Hindlimb muscle (tissue), 1 donor: ENCODE results near the gene HSPB6. TPM values are rescaled to one million over a fixed set of nuclear protein-coding genes. Genes with fewer than 3 reads are reported as not detected.
"Not testable (repeated sequence)": the region's sequence is repeated elsewhere in the genome, so short reads cannot be mapped to it uniquely, and the experiment has no call there.

ENCODE experiments used
- DNase-seq: peaks from one replicate; pipeline ENCODE4 v3.0.0-alpha.2; 2013
- polyA plus RNA-seq: library from polyadenylated mRNA; unstranded; fragments of 120-200 nt; gene quantifications from one replicate; pipeline ENCODE4 v1.2.1, GENCODE V29; 2013; ENCODE audit not compliant: insufficient read length

Gene HSPB6
- polyA plus RNA-seq, 1 donor: 816 TPM

DNA sequence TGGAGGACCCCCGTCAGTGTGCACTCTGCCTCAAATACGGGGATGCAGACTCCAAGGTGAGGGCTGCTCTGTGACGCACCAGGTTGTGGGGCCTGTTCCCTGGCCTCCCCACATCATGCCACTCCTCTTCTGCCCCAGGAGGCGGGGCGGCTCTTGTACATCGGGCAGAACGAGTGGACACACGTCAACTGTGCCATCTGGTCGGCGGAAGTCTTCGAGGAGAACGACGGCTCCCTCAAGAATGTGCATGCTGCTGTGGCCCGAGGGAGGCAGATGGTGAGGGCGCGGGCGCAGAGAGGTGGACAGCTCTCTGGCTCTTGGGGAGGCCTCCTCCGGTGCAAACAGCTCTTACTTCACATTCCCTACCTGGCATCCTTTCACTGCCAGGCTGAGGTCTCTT is 27.8 kb downstream of the HSPB6 start:
- DNase-seq: no peak

DNA sequence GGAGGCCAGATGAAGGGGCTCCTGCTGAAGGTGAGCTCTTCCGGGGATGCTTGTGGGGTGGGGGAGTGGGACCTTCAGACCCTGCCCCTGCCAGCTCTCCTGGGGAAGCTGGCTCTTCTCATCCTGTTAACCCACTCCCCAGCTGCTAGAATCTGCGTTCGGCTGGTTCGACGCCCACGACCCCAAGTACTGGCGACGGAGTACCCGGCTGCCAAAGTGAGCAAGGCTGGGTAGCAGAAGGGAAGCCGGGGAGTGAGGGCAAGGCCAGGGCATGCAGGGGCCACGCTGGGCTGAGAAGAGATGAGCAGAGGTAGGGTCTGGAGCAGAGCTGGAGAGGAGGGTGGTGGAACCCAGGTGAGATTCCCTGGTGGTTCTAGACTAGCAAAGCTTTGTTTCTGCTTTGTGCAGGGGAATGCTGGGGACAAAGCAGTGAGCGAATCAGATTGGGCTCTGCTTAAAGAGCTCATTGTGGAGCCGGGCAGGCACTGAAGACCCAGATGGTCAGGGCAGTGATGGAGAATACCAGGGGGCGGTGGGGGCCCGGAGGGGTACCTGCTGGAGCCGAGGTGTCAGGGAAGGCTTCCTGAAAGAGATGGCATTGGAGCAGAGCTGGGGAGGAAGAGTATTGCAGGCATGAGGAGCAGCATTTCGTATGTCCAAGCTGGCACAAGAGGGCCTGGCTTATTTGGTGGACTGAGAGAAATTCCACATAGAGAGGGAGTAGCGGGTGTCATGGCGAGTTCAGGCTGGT is 28.7 kb downstream of the HSPB6 start:
- no peak for DNase-seq

DNA sequence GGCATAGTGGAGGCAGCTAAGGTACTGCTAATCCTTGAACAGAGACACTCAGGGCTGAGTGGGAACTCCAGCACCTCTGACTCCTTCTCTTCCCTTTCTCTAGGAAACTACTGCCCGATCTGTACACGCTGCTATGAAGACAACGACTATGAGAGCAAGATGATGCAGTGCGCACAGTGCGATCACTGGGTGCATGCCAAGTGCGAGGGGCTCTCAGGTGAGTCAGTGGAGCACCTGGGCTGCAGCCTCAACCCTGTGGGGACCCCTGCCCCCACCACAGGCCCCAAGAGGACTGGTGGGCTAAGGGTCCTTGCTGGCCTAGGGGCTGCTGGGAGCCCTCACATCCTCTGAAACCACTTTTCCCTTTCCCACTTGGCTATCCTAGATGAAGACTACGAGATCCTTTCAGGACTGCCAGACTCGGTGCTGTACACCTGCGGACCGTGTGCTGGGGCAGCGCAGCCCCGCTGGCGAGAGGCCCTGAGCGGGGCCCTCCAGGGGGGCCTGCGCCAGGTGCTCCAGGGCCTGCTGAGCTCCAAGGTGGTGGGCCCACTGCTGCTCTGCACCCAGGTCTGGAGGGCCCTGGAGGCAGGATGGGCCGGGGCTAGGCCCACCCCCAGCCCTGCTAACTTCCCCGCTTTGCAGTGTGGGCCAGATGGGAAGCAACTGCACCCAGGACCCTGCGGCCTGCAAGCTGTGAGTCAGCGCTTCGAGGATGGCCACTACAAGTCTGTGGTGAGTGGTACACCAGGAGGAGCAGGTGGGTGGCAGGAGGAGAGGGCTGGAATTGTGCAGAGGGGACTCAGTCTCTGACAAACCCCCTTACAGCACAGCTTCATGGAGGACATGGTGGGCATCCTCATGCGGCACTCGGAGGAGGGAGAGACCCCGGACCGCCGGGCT is 29.5 kb downstream of the HSPB6 start:
- no peak for DNase-seq

DNA sequence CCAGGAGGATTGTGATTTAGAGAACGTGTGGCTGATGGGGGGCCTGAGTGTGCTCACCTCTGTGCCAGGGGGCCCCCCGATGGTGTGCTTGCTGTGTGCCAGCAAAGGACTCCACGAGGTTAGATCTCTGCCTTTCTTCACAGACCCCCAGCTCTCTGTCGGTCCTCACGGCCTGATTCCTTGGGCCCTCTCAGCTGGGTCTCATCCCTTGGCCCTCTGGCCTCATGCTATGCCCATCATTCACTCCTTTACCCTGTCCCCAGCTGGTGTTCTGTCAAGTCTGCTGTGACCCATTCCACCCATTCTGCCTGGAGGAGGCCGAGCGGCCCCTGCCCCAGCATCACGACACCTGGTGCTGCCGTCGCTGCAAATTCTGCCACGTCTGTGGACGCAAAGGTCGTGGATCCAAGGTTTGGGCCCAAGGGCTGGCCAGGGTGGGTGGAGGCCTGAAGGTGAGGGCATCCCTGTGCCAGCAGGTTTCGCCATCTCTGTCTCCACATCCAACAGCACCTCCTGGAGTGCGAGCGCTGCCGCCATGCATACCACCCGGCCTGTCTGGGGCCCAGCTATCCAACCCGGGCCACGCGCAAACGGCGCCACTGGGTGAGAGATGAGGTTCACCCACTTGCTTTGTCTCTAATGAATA is 31.5 kb downstream of the HSPB6 start:
- no peak for DNase-seq

DNA sequence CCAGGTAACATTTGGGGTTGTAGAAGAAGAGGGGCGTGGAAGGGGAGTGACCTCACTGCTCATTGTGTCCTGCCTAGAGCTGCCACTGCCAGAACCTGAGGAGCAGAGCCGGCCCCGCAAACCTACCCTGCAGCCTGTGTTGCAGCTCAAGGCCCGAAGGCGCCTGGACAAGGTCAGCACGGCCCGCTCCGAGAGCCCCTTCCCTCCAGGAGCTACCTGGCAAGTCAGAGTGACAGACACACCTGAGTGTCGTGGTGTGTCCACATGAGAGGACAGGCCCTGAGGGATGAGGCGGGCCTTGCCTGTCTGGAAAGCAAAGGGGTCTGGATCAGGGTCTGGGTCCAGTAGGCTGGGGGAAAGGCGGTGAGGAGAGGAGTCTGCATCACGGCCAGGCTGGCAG is 32.3 kb downstream of the HSPB6 start:
- no peak for DNase-seq

DNA sequence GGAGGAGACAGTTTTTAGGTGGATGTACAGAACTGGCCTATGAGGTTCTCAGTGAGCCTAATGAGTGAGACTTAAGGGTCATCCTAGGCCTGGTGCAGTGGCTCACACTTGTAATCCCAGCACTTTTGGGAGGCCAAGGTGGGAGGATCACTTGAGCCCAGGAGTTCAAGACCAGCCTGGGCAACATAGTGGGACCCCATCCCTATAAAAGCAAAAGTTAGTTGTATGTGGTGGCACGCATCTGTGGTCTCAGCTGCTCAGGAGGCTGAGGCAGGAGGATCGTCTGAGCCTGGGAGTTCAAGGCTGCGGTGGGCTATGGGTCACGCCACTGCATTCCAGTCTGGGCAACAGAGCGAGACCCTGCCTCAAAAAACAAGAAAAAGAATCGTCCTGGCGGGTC is 32.7 kb downstream of the HSPB6 start:
- not testable (repeated sequence) for DNase-seq

DNA sequence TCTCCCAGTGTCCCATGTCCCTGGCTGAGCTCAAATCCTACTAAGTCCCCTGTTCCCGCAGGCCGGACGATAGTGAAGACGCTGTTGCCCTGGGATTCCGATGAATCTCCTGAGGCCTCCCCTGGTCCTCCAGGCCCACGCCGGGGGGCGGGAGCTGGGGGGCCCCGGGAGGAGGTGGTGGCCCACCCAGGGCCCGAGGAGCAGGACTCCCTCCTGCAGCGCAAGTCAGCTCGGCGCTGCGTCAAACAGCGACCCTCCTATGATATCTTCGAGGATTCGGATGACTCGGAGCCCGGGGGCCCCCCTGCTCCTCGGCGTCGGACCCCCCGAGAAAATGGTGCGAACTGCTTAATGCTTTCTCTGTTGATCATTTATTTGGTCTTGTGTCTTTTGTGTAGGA is 33.2 kb downstream of the HSPB6 start:
- DNase-seq: no peak

DNA sequence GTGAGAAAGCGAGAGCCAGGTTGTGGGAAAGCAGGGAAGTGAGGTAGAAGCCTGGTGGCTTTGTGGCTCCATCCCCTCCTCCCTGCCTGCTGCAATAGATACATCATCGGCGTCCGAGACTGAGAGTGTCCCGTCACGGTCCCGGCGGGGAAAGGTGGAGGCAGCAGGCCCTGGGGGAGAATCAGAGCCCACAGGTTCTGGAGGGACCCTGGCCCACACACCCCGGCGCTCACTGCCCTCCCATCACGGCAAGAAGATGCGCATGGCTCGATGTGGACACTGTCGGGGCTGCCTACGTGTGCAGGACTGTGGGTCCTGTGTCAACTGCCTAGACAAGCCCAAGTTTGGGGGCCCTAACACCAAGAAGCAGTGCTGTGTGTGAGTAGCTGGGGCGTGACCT is 33.9 kb downstream of the HSPB6 start:
- no peak for DNase-seq

DNA sequence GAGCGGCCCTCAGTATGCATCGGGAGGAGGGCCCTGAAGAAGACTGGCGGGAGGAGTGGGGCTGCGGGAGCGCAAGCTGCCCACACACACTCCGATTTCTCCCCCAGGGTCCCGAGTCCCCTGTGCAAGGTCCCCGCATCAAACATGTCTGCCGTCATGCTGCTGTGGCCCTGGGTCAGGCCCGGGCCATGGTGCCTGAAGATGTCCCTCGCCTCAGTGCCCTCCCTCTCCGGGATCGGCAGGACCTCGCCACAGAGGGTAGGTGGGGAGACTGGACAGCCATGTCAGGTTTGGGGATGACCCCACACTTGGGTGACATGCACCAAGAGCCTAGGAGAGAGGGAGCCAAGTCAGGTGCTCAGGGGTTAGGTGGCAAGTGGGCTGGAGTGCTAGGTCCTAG is 34.4 kb downstream of the HSPB6 start:
- no peak for DNase-seq

DNA sequence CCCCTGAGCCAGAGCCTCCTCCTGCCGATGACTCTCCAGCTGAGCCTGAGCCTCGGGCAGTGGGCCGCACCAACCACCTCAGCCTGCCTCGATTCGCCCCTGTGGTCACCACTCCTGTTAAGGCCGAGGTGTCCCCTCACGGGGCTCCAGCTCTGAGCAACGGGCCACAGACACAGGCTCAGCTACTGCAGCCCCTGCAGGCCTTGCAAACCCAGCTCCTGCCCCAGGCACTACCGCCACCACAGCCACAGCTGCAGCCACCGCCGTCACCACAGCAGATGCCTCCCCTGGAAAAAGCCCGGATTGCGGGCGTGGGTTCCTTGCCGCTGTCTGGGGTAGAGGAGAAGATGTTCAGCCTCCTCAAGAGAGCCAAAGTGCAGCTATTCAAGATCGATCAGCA is 35.5 kb downstream of the HSPB6 start:
- no peak for DNase-seq

DNA sequence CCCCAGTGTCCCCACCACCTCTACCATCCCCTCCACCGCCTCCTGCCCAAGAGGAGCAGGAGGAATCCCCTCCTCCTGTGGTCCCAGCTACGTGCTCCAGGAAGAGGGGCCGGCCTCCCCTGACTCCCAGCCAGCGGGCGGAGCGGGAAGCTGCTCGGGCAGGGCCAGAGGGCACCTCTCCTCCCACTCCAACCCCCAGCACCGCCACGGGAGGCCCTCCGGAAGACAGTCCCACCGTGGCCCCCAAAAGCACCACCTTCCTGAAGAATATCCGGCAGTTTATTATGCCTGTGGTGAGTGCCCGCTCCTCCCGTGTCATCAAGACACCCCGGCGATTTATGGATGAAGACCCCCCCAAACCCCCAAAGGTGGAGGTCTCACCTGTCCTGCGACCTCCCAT is 36.2 kb downstream of the HSPB6 start:
- no peak for DNase-seq

DNA sequence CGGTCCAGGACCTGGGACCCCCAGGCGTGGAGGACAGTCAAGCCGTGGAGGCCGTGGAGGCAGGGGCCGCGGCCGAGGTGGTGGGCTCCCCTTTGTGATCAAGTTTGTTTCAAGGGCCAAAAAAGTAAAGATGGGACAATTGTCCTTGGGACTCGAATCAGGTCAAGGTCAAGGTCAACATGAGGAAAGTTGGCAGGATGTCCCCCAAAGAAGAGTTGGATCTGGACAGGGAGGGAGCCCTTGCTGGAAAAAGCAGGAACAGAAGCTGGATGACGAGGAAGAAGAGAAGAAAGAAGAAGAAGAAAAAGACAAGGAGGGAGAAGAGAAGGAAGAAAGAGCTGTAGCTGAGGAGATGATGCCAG is 36.7 kb downstream of the HSPB6 start:
- no peak for DNase-seq

DNA sequence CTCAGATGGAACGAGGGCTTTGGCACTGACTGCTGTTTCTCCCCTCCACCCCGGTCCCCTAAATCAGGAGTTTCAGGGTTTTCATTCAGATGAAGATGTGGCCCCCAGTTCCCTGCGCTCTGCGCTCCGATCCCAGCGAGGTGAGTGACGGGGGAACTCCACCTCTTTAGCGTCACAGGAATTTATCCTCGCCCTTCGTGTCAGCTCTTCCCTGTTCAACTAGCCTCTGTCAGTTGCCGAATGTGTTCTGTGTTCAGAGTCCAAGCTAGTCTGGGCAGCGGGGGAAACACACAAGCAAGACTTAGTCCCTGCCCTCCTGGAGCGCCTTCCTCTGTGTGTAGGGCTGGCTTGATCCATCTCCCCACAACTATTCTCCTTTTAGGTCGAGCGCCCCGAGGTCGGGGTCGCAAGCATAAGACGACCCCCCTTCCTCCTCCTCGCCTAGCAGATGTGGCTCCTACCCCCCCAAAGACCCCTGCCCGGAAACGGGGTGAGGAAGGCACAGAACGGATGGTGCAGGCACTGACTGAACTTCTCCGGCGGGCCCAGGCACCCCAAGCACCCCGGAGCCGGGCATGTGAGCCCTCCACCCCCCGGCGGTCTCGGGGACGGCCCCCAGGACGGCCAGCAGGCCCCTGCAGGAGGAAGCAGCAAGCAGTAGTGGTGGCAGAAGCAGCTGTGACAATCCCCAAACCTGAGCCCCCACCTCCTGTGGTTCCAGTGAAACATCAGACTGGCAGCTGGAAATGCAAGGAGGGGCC is 37.2 kb downstream of the HSPB6 start:
- no peak for DNase-seq

DNA sequence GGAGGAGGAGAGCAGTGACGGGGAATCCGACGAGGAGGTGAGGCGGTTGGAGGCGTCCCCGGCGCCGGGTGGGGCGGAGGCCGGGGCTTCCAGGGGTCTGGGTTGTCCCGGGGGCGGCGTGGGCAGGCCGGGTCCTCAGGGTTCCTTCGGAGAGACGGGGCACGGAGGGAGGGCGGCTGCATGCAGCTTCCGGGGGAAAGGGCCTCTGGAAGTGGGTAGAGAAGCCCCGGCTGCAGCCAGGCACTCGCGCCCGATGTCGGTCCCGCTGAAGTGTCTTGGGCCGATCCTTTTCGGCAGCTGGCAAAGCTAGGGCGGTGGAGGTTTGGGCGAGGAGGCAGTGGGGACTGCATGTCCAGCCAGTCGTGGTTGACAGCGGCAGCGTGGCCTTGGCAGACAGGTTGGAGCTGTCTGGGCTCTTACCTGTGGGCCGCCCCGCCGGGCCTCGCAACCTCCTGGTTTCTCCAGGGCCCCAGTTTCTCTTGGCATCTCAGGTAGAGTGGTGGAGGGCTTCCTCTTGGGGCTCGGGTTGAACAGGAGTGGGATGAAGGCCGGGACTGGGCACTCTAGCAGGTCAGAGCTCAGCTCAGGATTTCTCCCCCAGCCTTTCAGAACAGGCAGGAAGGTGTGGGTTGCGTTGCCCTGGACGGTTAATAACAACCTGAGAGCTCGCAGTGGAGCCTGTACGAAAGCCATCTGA is 38.3 kb downstream of the HSPB6 start:
- DNase-seq: no peak

DNA sequence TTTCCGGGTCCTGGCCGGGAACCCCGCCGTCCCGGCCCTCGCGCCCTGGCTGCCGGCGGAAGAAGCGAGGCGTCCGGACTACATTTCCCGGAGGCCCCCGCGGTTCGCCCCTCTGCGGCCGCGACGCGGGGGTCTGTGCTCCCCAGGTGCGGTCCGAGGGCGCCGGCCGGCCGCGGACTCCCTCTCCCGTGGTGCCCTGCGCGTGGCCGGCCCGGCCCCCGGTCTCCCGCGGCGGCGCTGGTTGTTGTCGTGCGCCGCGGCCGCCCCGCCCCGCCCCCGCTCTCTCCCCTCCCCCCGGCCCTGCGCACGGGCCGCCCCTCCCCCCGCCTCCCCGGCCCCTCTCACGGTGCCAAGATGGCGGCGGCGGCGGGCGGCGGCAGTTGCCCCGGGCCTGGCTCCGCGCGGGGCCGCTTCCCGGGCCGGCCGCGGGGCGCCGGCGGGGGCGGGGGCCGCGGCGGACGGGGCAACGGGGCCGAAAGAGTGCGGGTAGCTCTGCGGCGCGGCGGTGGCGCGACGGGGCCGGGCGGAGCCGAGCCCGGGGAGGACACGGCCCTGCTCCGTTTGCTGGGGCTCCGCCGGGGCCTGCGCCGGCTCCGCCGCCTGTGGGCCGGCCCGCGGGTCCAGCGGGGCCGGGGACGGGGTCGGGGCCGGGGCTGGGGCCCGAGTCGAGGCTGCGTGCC is 39.0 kb downstream of the HSPB6 start, which contains the start of gene KMT2B:
Gene KMT2B, plus strand, starts transcription at position 339 of the 680 bp plus-strand sequence. Its CDS starts 16 bp downstream, at position 355.
- DNase-seq: peak; percentile 94

DNA sequence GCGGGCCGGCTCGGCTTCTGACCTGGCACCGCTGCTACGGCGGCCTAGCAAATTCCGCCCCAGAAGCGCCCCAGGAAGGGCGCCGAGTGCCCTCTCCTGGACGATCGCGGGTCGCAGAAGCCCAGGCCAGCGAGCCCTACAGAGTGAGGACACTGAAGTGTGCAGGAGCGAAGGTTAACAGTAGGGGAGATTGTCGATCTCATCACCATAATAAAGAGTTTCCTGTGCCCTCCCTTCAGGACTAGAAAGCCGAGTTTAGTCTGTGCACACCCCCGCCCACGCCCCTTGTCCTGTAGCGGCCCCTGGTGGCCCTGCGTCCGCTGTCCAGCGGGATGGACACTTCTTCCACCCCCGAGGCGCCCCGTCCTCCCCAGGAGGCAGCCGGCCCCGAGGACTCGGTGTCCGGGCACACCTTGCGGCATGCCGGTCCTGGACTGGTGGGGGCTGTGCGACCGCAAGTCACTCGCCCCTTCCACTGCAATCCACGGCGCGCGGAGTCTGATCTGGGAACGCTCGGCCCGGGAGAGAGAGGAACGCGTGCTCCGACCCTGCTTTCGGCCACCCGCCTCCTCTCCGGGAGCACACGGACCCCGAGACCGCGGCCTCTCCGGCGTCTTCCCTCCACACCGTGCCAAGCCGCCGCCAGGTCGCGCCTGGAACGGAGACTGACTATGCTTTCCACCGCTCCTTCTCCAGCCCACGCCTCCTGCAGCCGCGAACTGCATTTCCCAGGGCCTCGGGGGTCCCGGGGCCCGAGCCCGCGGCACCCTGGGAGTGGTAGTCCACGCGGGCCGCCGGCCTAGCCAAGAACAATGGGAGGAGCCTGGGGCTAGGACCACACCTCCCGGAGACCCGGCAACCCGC is 39.8 kb downstream of the HSPB6 start:
- peak; percentile 88 for DNase-seq

DNA sequence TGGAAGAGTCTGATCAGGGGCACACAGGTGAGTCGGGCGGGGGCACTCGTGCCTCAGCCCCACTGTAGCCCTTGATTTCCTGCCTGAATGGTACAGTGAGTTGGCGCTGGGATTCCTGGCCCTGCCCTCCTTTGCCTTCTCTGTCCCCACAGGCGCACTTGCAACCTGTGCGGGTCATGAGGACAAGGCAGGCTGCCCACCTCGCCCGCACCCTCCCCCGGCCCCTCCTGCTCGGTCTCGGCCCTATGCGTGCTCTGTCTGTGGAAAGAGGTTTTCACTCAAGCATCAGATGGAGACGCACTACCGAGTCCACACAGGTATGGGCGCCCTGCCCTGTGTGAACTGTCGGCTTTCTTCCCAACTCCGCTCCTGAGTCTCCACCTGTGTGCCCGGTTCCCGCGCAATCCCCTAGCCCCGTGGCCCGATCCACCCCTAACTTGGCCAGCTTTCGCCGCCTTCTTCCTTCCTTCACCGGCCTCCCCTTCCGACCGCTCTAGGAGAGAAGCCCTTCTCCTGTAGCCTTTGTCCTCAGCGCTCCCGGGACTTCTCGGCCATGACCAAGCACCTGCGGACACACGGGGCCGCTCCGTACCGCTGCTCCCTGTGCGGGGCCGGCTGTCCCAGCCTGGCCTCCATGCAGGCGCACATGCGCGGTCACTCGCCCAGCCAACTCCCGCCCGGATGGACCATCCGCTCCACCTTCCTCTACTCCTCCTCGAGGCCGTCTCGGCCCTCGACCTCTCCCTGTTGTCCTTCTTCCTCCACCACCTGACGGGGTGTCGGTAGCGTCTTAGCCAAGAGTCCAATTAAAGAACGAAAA is 40.6 kb downstream of the HSPB6 start:
- peak; percentile 60 for DNase-seq

DNA sequence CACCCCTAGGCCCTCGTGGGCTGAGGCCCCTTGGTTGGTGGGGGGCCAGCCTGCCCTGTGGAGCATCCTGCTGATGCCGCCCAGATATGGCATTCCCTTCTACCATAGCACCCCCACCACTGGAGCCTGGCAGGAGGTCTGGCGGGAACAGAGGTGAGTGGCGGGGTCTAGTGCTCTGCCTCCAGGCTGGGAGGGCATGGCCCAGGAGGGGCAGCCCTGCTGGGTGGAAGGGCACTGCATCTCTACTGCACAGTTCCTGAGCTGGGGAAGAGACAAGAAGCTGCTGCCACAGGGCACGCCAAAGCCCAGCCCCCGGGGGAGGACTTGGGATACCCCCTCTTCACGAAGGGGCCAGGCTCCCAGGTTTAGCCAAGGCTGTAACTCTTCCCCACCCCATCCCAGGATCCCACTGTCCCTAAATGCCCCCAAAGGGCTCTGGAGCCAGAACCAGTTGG is 41.4 kb downstream of the HSPB6 start:
- DNase-seq: no peak
